Measurements from ENCODE around the gene IL32. TPM values are rescaled to one million over a fixed set of nuclear protein-coding genes. Genes with fewer than 3 reads are reported as not detected.

The IL32 gene
- total RNA-seq, 2 donors from 2014 or later = 2.0 to 4.0 TPM

DNA sequence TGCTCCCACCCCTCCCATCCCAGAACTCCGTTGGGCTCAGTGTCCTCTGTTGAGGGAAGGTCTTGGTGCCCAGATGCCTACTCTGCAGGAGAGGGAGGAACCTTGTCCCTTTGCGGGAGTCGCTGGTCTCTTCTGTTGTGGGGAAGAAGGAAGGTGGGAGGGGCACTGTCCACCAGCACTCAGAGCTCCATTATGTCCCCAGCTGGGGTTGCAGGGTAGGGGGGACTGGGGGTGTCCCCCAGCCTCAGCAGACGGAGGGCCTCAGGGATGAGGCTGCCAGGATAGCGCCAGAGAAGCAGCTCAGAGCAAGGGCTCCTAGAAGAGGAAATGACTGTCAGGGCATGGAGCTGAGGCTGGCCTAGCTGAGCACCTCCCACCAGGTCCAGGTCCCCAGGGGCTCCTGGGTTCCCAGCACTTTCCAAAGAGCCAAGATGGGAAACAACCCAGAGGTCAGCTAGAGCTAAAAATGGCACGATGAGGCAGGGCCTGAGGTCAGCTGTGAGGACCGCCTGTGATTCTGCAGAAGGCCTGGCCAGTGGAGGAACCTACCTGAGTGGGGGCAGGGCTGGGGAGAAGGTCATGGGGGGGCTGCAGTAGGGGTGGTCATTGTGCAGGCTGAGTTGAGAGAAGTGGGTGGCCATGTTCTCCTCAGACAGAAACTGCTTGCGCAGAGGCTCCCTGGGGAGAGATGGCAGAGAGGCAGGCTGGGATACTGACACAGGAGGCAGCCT, 42.6 kb upstream of the IL32 start:
- Histone ChIP-seq H3K36me3 (ENCODE audit: control insufficient read depth, insufficient read depth, low read length) (peaks cover 30% of the 10 kb centered on the region), H3K4me3 (ENCODE audit: low read length) (peak overlapping the region; percentile 97), H3K9me3 (ENCODE audit: control insufficient read depth, low read length) (no peaks in the 10 kb centered on the region), H3K4me1 (ENCODE audit: control insufficient read depth, insufficient read depth, low read length) (peaks cover 12% of the 10 kb centered on the region), H3K27me3 (ENCODE audit: control insufficient read depth, insufficient read depth, low read length, poor library complexity, severe bottlenecking) (no peaks in the 10 kb centered on the region), H3K27ac (ENCODE audit: low read depth, low read length) (peak overlapping the region; percentile 90), H3K9ac (ENCODE audit: extremely low read depth, low read length, poor library complexity, severe bottlenecking) (peak overlapping the region; percentile 99)
- H3K4me3 Mint-ChIP-seq = peak overlapping the region; percentile 83
- peak; percentile 87 for DNase-seq
- TF ChIP-seq, protein P1, sequence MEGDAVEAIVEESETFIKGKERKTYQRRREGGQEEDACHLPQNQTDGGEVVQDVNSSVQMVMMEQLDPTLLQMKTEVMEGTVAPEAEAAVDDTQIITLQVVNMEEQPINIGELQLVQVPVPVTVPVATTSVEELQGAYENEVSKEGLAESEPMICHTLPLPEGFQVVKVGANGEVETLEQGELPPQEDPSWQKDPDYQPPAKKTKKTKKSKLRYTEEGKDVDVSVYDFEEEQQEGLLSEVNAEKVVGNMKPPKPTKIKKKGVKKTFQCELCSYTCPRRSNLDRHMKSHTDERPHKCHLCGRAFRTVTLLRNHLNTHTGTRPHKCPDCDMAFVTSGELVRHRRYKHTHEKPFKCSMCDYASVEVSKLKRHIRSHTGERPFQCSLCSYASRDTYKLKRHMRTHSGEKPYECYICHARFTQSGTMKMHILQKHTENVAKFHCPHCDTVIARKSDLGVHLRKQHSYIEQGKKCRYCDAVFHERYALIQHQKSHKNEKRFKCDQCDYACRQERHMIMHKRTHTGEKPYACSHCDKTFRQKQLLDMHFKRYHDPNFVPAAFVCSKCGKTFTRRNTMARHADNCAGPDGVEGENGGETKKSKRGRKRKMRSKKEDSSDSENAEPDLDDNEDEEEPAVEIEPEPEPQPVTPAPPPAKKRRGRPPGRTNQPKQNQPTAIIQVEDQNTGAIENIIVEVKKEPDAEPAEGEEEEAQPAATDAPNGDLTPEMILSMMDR (conservative IDR thresholded peaks at IDR 0.05) = no peak
- H3K9me3 Mint-ChIP-seq = no peaks in the 10 kb centered on the region
- peak overlapping the region; percentile 99 for H3K27ac Mint-ChIP-seq
- peaks cover 23% of the 10 kb centered on the region for H3K36me3 Mint-ChIP-seq (ENCODE audit: low read depth)
- 32 to 34% methylated on average over 3 to 8 of the region's 8 CpGs for WGBS, 2 experiments (ENCODE audit: insufficient coverage in 1 of 2, insufficient read length in 1 of 2)
- peaks cover 29% of the 10 kb centered on the region for H3K4me1 Mint-ChIP-seq
- no peaks in the 10 kb centered on the region for H3K27me3 Mint-ChIP-seq (ENCODE audit: insufficient read depth)

DNA sequence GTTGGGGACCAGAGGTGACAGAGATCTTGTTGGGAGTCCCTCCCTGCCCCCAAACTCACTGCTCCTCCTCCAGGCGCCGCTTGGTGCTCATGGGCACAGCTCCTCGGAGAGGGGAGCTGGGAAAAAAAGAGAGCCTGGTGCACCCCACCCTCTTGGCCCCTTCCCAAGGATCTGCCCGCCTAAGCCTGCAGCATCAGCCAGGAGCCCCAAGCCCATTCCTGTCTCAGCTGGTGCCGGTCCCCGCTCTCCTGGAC, 42.1 kb upstream of the IL32 start:
- Histone ChIP-seq H3K27me3 (ENCODE audit: control insufficient read depth, insufficient read depth, low read length, poor library complexity, severe bottlenecking) (no peaks in the 10 kb centered on the region), H3K9ac (ENCODE audit: extremely low read depth, low read length, poor library complexity, severe bottlenecking) (peak overlapping the region; percentile 99), H3K27ac (ENCODE audit: low read depth, low read length) (no peak overlapping the region), H3K4me1 (ENCODE audit: control insufficient read depth, insufficient read depth, low read length) (peaks cover 12% of the 10 kb centered on the region), H3K4me3 (ENCODE audit: low read length) (peak overlapping the region; percentile 97), H3K36me3 (ENCODE audit: control insufficient read depth, insufficient read depth, low read length) (peaks cover 30% of the 10 kb centered on the region), H3K9me3 (ENCODE audit: control insufficient read depth, low read length) (no peaks in the 10 kb centered on the region)
- DNase-seq = no peak
- Mint-ChIP-seq H3K36me3 (ENCODE audit: low read depth) (peaks cover 23% of the 10 kb centered on the region), H3K4me1 (peaks cover 28% of the 10 kb centered on the region), H3K27me3 (ENCODE audit: insufficient read depth) (peaks cover 1% of the 10 kb centered on the region), H3K27ac (peak overlapping the region; percentile 99), H3K4me3 (peak overlapping the region; percentile 83), H3K9me3 (no peaks in the 10 kb centered on the region)
- TF ChIP-seq, protein P1 (conservative IDR thresholded peaks at IDR 0.05) = no peak
- 12% methylated on average over 6 of the region's 6 CpGs; no CpG with 5 or more reads in 1 of the 2 experiments for WGBS, 2 experiments (ENCODE audit: insufficient coverage in 1 of 2, insufficient read length in 1 of 2)

DNA sequence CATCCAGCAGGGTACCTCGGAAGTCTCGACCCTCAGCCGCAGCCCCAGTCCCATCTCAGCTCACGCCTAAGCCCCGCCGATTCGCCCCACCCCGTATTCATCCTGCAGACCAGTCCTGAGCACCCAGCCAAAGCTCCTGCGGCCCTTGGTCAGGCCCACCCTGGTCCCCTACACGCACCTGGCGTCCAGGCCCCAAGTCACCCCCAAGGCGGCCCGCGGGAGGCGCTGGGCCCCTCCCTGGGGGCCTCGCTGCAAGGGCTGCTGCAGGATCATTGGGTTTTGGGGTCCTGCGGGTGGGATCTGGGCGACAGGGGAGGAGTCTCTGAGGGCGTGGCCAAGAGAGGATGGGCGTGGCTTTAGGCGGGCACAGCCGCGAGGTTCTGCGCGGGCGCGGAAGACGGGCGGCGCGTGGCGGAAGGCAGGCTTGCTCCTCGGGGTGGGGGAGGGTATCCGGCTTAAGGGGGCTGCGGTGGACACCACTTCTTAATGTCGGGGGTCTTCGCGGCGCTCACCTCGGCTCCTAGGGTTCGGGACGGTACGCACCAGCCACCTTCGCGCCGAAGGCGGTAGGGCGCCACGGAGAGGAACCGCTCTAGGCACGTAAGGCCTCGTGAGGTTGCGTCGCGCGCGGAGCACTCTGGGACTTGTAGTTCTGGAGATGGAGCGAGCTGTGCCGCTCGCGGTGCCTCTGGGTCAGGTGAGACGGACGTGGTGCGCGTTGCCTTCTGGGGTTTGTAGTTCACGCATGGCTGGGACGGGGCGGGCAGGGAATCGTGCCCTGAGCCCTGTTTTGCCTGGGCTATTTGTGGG, 41.6 kb upstream of the IL32 start, which contains the start of the genes HCFC1R1 and THOC6:
TSS of gene HCFC1R1 (minus strand) at position 274 of the 810 bp plus-strand sequence. CDS start at position 273, 1 bp downstream.
TSS of gene THOC6 (plus strand) at position 367 of the 810 bp plus-strand sequence. CDS start at position 659, 292 bp downstream.
- Histone ChIP-seq H3K9ac (ENCODE audit: extremely low read depth, low read length, poor library complexity, severe bottlenecking) (peak within 1 kb of the TSS; percentile 99), H3K4me3 (ENCODE audit: low read length) (peak within 1 kb of the TSS; percentile 97), H3K9me3 (ENCODE audit: control insufficient read depth, low read length) (no peaks in the 10 kb centered on the region), H3K4me1 (ENCODE audit: control insufficient read depth, insufficient read depth, low read length) (peaks cover 12% of the 10 kb centered on the region), H3K27ac (ENCODE audit: low read depth, low read length) (peak within 1 kb of the TSS; percentile 90), H3K27me3 (ENCODE audit: control insufficient read depth, insufficient read depth, low read length, poor library complexity, severe bottlenecking) (no peaks in the 10 kb centered on the region), H3K36me3 (ENCODE audit: control insufficient read depth, insufficient read depth, low read length) (peaks cover 30% of the 10 kb centered on the region)
- Mint-ChIP-seq H3K36me3 (ENCODE audit: low read depth) (peaks cover 23% of the 10 kb centered on the region), H3K27ac (peak within 1 kb of the TSS; percentile 99), H3K9me3 (no peaks in the 10 kb centered on the region), H3K4me1 (peaks cover 24% of the 10 kb centered on the region), H3K4me3 (peak within 1 kb of the TSS; percentile 83), H3K27me3 (ENCODE audit: insufficient read depth) (peaks cover 5% of the 10 kb centered on the region)
- TF ChIP-seq, protein P1 (conservative IDR thresholded peaks at IDR 0.05) = no peak
- 0 to 1% methylated on average over 23 to 69 of the region's 69 CpGs for WGBS, 2 experiments (ENCODE audit: insufficient coverage in 1 of 2, insufficient read length in 1 of 2)
- DNase-seq = peak; percentile 99

Data from endodermal cell (in vitro differentiated cells).